Panc1 (cell line): Measurements from ENCODE around the gene THAP3. TPM values are rescaled to one million over a fixed set of nuclear protein-coding genes. Genes with fewer than 3 reads are reported as not detected.
A peak's percentile ranks its signal among the peaks of the same experiment; 100 is the strongest.

Source experiments
- ATAC-seq: fragments of 200-7000 bp; cut with Tn5 transposase; 2 replicates; pipeline ENCODE4 v1.9.1; 2020; ENCODE audit warnings: mild to moderate bottlenecking, moderate library complexity
- BruUV-seq: library from RNA; stranded (reverse); fragments of 400-500 nt; replicated peaks from 2 replicates; lab custom pipeline; 2021; lab: Mats Ljungman, UMichigan
- CTCF ChIA-PET: fragments of 300-600 bp; sonication (Branson Sonifier 250); formaldehyde crosslinking; loops from one replicate; lab custom pipeline; 2022; ENCODE audit warnings: antibody characterized with exemption; lab: Charles Lee
- POLR2A ChIA-PET: fragments of 300-600 bp; sonication (Branson Sonifier 250); formaldehyde crosslinking; loops from one replicate; lab custom pipeline; 2022; ENCODE audit warnings: antibody characterized with exemption; lab: Charles Lee
- DNase-seq: peaks from one replicate; pipeline ENCODE4 v3.0.0-alpha.2; 2010; ENCODE audit warnings: low read depth, low spot score
- H3K27ac ChIP-seq: 2 replicates; pipeline ENCODE4 v1.5.1; 2011; ENCODE audit warnings: mild to moderate bottlenecking, low read length, inconsistent platforms
- H3K27me3 ChIP-seq: fragments of 200-500 bp; sonication (Bioruptor generic); 2 replicates; pipeline ENCODE4 v1.6.0; 2014; ENCODE audit warnings: low read length, inconsistent platforms; ENCODE audit not compliant: control insufficient read depth, insufficient read depth
- H3K36me3 ChIP-seq: fragments of 200-500 bp; sonication (Bioruptor generic); 2 replicates; pipeline ENCODE4 v1.5.1; 2014; ENCODE audit warnings: inconsistent platforms, mild to moderate bottlenecking, low read length, moderate library complexity; ENCODE audit not compliant: control insufficient read depth, insufficient read depth
- H3K4me1 ChIP-seq: 2 replicates; pipeline ENCODE4 v1.5.1; 2011; ENCODE audit warnings: inconsistent platforms, mild to moderate bottlenecking, low read length, moderate library complexity; ENCODE audit not compliant: control insufficient read depth, insufficient read depth
- H3K4me3 ChIP-seq, 2 experiments: 2 replicates each; pipeline ENCODE4 v1.5.1; 2011 to 2012; ENCODE audit warnings: low read depth in 2 of 2, low read length in 2 of 2, mild to moderate bottlenecking in 2 of 2, inconsistent platforms in 1 of 2, moderate library complexity in 1 of 2
- H3K9me3 ChIP-seq: fragments of 200-500 bp; sonication (Bioruptor generic); 2 replicates; pipeline ENCODE4 v1.5.1; 2014; ENCODE audit warnings: low read depth, mild to moderate bottlenecking, inconsistent platforms, low read length, moderate library complexity; ENCODE audit not compliant: control insufficient read depth, insufficient read depth
- POLR2AphosphoS5 ChIP-seq: IDR thresholded peaks from 2 replicates; pipeline ENCODE4 v1.6.1; 2012; ENCODE audit warnings: mild to moderate bottlenecking, low read depth, low read length, moderate library complexity
- REST ChIP-seq, 2 experiments: IDR thresholded peaks; 2 replicates each; pipeline ENCODE4 v1.6.1; 2011 to 2012; ENCODE audit warnings: low read depth in 2 of 2, control low read depth in 1 of 2, low read length in 1 of 2, mild to moderate bottlenecking in 1 of 2, moderate library complexity in 1 of 2; ENCODE audit not compliant: insufficient read depth in 1 of 2
- SIN3A ChIP-seq: IDR thresholded peaks from 2 replicates; pipeline ENCODE4 v1.6.1; 2012; ENCODE audit warnings: low read depth, mild to moderate bottlenecking, low read length, moderate library complexity, borderline replicate concordance; ENCODE audit not compliant: insufficient read depth
- TCF7L2 ChIP-seq: IDR thresholded peaks from 2 replicates; pipeline ENCODE4 v1.6.1; 2011; ENCODE audit warnings: mild to moderate bottlenecking, low read depth, low read length, inconsistent platforms
- in situ Hi-C: cut with HindIII; loops from 2 replicates; pipeline ENCODE4 v1.10.0; 2016; ENCODE audit warnings: low sequenced_read_pairs, low pct_unique_long_range_greater_than_20kb
- intact Hi-C: fragments of 100-400 bp; cut with micrococcal nuclease; formaldehyde crosslinking; loops from one replicate; pipeline ENCODE4 v1.10.0; 2022; ENCODE audit not compliant: unreplicated experiment
- total RNA-seq: library from RNA; stranded (reverse); gene quantifications from one replicate; pipeline ENCODE4 v1.2.1, GENCODE V29; 2021; ENCODE audit not compliant: unreplicated experiment

THAP3 gene
- total RNA-seq, 1 experiment from 2014 or later = 24.9 TPM

- peaks cover 7% of the 10 kb centered on the region; the same call in 1 of the 2 replicates for H3K36me3 ChIP-seq
- peaks cover 23% of the 10 kb centered on the region for H3K4me1 ChIP-seq
- H3K9me3 ChIP-seq = no peaks in the 10 kb centered on the region
- intact Hi-C loops (no loop called here), in situ Hi-C loops (no loop called here)
- peak within 1 kb of the TSS; percentile 86 to 90 for H3K4me3 ChIP-seq
- TF ChIP-seq POLR2AphosphoS5 = peak; percentile 91
- peak; percentile 72; the same call in 1 of the 2 replicates for TF ChIP-seq SIN3A
- no peak for TF ChIP-seq TCF7L2
- peak; percentile 81 for DNase-seq
- ChIA-PET CTCF (interaction anchor here (0.7 to 0.8 kb wide), 3 partner anchors 20 to 1311 kb away, joined by 3 to 7 read pairs (median 4); no protein-coding TSS in a partner anchor), POLR2A (interaction anchor here (0.5 to 0.6 kb wide), 4 partner anchors 13 to 204 kb away, joined by 3 to 8 read pairs (median 6); no protein-coding TSS in a partner anchor)
- peak within 1 kb of the TSS; percentile 93 for H3K27ac ChIP-seq
- BruUV-seq = no TSS peak
- no peaks in the 10 kb centered on the region for H3K27me3 ChIP-seq
- ATAC-seq = peak; percentile 99
These were observed 45.1 kb upstream of the THAP3 start, which contains the start of gene ZBTB48 for GRCh38 chr1:6579374-6580118. Gene ZBTB48 (plus strand): TSS chr1:6579994. CDS start chr1:6580610, 616 bp downstream.

- ChIA-PET POLR2A (interaction anchor here (0.5 to 0.7 kb wide), 4 partner anchors 20 to 203 kb away, joined by 3 to 13 read pairs (median 6); no protein-coding TSS in a partner anchor), CTCF (interaction anchor here (0.7 to 0.8 kb wide), 3 partner anchors 19 to 1310 kb away, joined by 3 to 7 read pairs (median 4); no protein-coding TSS in a partner anchor)
- no peaks in the 10 kb centered on the region for H3K9me3 ChIP-seq
- peaks cover 7% of the 10 kb centered on the region; the same call in 1 of the 2 replicates for H3K36me3 ChIP-seq
- H3K27me3 ChIP-seq = no peaks in the 10 kb centered on the region
- TSS peak; percentile 67 for BruUV-seq
- TF ChIP-seq TCF7L2 (no peak), SIN3A (peak; percentile 48; the same call in 1 of the 2 replicates)
- ATAC-seq = peak; percentile 44
- in situ Hi-C loops = no loop called here
- peak overlapping the region; percentile 93 for H3K27ac ChIP-seq
- H3K4me1 ChIP-seq = peaks cover 23% of the 10 kb centered on the region
- intact Hi-C loops = no loop called here
- H3K4me3 ChIP-seq = peak overlapping the region; percentile 86 to 90
- no peak for DNase-seq
These were observed 44.5 kb upstream of the THAP3 start for GRCh38 chr1:6580119-6580592.

GRCh38 chr1:6580593-6581409 lies 43.9 kb upstream of the THAP3 start:
- no TSS peak for BruUV-seq

More at GRCh38 chr1:6580593-6581409, 43.9 kb upstream of the THAP3 start:
- POLR2A ChIA-PET = interaction anchor here (0.6 to 0.7 kb wide), 3 partner anchors 21 to 76 kb away, joined by 3 to 13 read pairs (median 5); no protein-coding TSS in a partner anchor
- H3K4me1 ChIP-seq = peaks cover 23% of the 10 kb centered on the region
- H3K27me3 ChIP-seq = no peaks in the 10 kb centered on the region
- H3K9me3 ChIP-seq = no peaks in the 10 kb centered on the region
- CTCF ChIA-PET = interaction anchor here (0.6 kb wide), 1 partner anchor 40 kb away, joined by 7 read pairs; no protein-coding TSS in a partner anchor
- intact Hi-C loops = no loop called here
- peak overlapping the region; percentile 93 for H3K27ac ChIP-seq
- in situ Hi-C loops = no loop called here
- ATAC-seq = no peak
- TF ChIP-seq SIN3A (0 out of 2 replicates have a peak, but pooled peaks have one; percentile 20), REST (IDR thresholded peaks at IDR 0.05; ENCODE audit: insufficient read depth in 1 of 2, low read depth in 2 of 2, low read length in 1 of 2) (no peak)
- peak overlapping the region; percentile 86 to 90 for H3K4me3 ChIP-seq
- DNase-seq = no peak
- peaks cover 7% of the 10 kb centered on the region; the same call in 1 of the 2 replicates for H3K36me3 ChIP-seq
